GM21723 (cell line): ENCODE data around the gene GRIK3.

Experiments
- ATAC-seq: cut with Tn5 transposase; IDR thresholded peaks from one replicate; pipeline ENCODE4 v1.9.1; 2021; ENCODE audit warnings: mild to moderate bottlenecking, moderate library complexity; ENCODE audit not compliant: unreplicated experiment

Gene GRIK3

DNA sequence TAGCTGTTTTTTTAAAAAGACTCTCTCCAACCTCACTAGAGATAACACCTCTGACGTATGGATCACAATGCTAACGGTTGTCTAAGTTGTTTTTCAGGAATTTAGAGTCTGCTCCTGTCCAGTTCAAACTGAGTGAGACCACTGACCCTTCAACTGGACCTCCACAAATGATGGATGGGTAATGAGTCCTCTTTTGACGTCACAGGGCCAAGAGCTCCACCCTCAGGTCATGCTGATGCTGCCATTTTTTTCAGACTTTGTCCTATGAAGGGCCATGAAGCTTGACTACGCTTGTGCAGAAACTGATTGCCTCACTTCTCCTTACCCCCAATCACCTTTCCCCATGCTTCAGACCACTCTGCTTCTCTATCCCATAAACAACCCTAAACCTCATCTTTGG is 16.6 kb downstream of the GRIK3 start:
- ATAC-seq = no peak

DNA sequence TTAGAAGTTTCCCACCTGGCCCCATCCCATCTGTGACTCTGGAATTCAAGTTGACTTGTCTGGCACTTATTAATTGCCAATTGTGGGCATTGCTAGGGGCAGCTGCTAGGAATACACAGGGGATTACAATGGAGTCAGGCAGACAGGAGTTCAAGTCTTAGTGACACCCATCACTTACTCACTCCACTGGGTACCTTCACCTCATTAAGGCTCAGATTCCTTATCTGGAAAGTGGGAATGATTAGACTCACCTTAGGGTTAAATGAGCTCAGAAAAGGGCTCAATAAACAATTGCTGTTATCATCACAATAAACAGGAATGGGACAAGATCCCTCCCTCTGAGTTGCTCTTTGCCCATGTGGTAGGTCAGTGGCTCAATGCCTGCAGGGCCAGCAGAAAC is 18.2 kb downstream of the GRIK3 start:
- ATAC-seq = no peak

DNA sequence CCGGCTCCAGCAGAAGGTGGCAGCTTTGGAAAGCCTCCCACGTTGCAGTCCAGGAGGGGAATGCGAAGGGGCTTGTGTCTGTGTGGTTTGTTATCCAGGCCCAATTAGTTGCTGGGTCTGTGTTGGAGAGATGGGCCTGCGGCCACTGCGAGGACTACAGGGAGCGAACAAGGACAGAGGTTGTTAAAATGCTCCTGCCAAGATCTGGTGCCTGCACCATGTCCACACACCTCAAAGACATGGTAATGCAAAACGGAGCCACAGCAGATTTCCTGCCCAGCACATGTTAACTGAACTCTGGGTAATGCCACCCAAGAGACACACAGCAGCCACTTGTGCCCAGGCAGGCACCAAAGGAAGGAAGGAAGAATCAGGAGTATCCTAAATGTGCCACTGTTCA is 18.6 kb downstream of the GRIK3 start:
- ATAC-seq = no peak

DNA sequence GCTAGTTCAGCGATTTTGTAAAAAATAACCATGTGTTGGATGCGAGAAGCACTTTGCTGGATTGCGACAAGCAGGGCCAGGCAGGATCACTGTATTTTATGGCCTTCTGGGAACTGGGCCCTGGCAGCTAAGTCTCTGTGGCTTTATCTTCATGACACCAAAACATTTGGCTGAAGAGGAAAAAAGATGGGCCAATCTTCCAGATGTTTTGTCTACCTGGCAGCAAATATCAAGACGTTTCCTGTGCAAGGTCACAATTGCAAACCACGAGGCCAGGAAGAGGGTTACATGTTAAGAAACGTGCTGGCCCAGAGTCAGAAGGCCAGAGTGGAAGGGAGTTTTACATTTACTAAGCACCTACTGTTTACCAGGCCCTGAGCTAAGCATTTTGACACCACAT is 22.1 kb downstream of the GRIK3 start:
- no peak for ATAC-seq

DNA sequence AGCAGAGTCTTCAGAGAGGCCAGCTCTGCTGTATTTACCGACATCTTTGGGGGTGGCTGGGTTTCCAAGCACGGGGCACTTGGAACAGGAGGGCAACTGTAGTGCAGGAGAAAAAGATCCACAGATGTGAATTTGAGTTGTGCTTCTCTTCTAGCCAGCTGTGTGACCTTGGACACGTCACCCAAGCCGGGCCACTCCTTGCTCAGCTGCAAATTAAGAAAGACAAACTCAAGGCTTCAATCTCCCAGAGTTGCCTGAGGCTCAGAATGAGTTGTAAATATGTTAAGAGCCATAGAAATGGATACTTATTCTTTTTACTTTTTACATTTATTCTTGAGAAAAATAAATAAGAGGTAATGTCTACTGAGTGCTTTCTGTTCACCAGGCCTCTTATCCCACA is 24.3 kb downstream of the GRIK3 start:
- no peak for ATAC-seq

DNA sequence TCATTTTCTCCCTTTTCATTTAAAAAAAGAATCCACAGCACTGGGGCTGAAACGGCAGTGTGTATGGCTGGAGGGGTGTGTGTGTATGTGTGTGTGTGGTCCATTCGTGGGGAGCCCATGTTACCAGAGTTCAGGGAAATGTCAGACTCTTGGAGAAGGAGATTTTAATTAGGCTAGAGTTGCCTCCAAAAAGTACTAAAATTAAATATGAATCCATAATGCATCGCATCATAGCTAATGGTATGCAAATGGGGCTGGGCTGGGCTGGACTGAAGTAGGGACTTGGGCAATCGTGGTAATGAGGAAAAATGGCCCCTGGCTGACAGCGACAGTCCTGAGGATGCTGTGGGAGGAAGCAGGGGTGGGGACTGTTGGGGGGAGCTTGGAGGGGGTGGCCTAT is 24.8 kb downstream of the GRIK3 start:
- ATAC-seq = no peak

DNA sequence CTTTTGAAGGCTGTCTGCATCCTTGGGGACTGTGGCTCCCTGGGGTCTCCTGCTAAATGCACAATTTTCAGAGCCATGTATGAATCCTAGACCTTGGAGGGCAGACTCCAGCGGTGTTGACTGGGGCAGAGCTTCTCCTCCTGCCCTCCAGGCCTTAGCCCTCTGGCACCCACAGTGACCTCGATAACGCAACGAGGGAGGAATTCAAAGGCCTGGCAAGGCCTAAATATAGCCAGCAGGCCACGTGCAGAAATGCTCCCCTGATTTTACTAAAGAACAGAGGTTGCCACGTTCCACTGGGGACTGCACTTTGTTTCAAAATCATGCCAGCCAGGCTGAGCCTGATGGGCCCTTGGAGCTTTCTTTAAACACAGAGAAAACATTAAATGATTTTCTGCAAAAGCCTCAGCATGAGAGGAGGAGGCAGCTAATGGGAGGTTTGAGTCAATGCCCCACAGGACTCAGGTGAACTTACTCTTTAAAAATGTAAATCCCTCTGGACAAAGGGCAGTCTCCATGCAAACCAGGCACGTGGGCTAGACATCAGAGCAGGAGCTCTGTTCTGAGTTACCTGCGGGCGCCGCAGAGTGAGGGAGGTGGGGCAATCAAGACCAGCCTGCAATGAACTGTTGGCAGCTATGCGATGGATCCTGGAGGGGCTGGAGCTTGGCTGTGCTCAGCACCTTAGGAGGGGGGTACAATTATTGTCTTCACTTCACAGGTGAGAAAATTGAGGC is 28.0 kb downstream of the GRIK3 start:
- no peak for ATAC-seq

DNA sequence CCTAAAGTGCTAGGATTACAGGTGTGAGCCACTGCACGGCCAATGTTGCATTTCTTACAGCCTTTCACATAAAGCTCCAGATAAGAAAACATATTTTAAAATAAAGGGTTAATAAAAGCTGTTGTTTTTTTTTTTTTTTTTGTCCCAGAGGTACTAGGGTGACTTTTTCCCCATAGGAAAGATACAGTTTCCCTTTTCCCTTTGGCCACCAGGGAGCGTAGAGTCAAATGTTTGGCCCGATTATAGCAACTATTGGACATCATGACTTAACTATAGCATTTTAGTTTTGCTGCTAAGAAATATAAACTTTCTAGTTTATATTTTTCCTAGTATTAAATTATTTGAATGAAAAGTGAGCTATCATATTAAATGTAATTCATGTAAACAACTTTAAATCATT is 31.4 kb downstream of the GRIK3 start:
- no peak for ATAC-seq

DNA sequence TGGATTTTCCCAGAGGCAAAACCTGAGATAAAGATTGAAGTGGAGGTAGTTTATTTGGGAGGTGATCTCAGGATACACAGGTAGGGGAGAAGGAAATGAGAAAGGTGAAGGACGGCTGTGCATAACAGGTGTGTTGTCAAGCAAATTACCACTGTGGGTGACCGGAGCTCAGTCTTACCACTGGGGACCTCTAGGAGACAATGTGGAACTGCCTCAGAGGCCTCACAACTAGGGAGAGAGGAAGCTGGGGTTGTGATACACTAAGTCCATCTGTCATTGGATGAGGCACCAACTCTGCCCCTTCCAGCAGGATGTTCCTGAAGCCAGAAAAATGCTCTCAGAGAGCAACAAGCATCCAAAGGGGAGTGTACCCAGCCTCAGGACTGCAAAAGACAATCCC is 32.6 kb downstream of the GRIK3 start:
- ATAC-seq = no peak

DNA sequence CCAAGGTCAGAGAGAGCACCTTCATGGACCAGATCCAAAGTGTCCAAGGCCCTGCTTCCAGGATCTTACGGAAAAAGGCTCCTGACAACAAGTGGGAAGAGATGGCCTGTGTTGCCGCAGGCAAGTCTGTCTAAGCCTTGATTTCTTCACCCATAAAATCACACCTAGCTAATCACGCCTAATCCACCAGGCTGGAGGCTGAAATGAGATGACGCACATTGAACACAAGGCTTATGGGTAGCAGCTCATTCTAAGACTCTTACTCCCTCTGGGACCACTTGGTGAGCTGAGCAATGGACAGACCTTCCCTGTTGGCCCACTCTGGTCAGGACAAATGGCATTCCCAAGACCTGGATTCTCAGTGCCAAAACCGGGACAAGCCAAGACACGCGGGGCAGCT is 38.2 kb downstream of the GRIK3 start:
- ATAC-seq = no peak

DNA sequence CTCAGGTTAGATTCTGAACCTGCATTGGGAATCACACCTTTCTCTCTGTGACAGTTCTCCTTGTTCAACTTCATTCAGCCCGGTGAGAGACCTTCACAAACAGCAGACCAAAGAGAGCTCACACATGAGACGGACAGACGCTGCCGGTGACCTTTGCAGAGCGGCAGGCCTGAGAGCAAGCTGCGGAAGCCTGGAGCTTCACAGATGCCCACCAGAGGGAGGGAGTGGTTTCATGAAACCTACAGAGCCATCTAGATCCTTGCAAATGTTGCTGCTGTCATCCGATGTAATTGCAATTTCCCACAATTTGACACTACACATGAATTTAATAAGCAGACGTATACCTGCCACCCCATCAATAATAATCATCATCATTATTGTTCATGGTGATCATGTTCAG is 39.4 kb downstream of the GRIK3 start:
- ATAC-seq = no peak

DNA sequence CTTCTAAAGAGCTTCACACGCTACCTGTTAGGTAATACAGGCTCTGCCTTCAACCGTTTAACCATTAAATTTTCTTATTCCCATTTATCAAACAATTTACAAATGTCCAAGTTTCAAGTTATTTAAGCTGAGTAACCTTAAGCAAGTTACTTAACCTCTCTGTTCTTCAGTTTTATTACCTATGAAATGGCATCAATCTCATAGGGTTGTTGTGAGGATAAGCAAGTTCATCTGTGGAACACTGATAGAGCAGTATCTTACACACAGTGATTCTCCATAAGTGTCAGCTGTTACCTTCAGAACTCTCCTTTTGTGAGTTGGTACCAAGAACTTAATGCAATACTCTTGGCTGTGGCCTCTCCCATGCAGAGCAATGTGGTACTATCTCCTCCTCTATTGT is 40.0 kb downstream of the GRIK3 start:
- ATAC-seq = no peak

DNA sequence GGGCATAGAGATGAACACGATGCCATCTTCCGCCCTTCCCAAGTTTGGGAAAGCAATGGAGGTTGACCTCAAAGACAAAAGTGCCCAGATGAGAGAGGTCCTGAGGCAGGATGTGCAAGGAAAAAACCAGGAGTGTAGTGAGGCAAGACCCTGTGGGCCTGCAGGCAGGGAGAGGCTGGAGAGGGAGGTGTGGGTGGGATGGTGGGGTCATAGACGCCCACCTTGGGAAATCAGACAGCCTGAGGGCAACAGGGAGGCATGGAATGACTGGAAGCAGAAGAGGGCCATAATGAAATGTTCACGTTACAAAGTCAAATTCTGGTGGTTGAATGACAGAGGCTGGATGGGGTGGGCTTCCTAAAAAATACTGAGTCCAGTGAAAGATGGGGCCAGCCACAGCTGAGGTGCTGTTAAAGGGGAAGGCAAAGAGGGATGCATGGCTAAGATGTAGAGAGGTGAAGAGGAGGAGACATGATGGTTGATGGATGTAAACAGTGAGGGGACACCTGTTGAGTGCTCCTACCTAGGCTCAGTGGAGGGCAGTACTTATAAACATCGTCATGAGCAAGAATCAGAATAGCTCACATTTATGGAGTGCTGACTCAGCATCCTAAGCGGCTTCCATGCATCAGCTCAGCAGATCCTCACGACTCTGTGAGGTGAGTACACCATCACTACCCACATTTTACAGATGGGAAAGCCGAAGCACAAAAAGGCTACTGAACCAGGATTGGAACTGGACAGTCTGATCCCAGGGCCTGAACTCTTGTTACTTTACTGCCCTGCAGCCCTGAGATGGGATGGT is 42.0 kb downstream of the GRIK3 start:
- no peak for ATAC-seq

DNA sequence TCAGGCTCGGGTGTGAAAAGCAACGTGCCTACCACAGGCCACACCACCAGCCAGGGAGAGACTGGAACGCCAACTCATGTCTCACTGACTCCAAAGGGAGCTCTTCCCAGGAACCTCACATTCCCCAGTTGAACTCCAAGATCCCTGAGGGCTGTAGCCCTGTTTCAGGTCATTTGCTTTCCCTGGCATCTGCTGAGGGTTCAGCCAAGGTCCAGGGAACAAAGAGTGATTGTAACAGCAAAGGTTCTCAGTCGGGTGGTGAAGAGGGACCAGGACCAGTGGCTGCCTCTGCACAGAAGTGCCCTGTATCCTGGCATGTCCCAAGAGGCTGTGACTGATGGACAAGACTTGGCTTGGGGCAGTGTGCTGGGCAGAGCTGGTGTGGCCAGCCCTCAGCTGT is 42.8 kb downstream of the GRIK3 start:
- no peak for ATAC-seq

DNA sequence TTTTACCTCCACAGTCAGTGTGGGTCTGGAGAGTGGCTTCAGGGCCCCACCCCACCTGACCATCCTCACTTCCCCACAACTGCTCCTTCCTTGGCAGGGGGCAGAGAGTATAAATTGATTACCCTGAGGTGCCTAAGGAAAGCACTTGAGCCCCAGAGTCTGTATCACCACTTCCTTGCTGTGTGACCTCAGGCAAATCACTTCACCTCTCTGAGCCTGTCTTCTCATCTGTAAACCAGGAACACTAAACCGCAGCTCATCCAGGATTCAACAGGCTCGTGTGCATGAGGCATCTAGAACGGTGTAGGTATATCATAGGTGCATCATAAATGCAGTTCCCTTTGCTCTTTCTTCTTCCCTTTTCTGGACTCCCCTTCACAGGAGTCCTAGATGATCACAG is 43.4 kb downstream of the GRIK3 start:
- no peak for ATAC-seq

DNA sequence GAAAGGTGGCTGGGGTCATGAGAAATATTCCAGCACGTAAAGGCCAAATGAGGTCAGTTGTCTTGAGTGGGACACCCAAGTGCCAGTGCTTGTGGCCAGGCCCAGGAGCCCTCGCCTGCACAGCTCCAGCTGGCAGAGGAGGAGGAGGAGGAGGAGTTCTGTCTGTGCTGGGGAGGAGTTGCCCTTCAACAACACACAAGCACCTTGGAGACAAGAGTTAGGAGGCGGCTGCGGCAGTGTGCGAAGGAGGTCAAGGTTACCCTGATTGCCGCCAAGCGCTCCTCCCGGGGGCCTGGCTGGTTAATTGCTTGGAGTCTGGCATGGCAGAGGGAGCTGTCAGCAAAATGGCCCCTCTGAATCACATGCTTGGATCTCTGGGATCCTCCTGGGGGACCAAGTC is 45.1 kb downstream of the GRIK3 start:
- ATAC-seq = no peak

DNA sequence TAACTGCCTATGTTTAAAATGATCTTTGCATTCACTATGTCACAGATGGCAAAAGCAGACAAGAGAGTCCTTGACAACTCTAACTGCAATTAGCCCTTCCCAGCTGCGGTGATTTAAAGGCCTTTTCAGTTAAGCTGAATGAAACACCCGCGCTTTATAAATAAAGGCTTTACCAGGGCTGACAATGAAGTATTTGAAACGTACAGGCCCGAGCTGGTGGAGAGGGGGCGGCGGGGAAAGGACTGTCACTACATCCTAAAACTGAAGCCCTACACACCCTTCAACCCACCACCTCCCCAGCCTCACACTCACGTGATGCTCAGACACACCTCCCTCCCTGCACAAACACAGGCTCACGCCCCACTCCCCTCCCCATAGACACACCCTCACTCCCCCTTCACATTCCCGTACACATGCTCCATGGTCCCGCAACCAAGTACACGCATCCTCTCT is 45.5 kb downstream of the GRIK3 start:
- ATAC-seq = no peak

DNA sequence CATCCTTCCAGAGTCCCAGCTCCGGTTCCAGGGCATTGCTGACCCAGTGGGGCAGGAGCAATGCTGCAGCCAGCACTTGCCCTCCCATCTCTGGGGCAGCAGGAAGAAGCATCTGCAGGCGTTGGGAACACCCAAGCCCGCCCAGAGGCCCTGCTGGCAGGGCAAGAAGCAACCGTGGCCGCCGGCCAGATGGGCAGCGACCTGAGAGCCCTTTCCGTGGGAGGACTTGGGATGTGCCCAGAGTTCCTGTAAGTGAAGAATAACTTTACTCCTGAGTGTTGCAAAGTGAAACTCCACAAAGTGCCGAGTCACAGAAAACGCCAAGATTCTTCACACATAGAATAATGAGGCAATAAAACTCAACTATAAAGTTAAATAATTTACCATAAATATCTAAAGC is 46.0 kb downstream of the GRIK3 start:
- ATAC-seq = no peak

DNA sequence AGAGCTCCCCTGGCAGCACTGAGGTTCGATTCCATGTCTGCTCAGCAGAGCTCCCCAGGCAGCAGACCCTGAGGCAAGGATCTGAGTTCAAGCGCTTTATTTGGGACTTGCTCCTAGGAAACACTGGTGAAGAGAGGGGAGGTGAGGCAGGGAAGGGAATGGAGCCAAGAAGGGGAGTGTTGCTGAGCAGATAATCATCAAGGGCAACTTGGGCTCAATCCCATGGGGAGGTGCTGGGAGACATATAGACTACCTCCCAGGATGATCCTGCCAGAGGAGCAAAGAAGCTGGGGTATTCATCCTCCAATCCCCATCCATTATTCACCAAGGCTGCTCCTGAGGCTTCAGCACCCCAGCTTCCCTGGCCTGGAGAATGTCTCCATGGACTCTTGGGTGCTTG is 47.0 kb downstream of the GRIK3 start:
- no peak for ATAC-seq

DNA sequence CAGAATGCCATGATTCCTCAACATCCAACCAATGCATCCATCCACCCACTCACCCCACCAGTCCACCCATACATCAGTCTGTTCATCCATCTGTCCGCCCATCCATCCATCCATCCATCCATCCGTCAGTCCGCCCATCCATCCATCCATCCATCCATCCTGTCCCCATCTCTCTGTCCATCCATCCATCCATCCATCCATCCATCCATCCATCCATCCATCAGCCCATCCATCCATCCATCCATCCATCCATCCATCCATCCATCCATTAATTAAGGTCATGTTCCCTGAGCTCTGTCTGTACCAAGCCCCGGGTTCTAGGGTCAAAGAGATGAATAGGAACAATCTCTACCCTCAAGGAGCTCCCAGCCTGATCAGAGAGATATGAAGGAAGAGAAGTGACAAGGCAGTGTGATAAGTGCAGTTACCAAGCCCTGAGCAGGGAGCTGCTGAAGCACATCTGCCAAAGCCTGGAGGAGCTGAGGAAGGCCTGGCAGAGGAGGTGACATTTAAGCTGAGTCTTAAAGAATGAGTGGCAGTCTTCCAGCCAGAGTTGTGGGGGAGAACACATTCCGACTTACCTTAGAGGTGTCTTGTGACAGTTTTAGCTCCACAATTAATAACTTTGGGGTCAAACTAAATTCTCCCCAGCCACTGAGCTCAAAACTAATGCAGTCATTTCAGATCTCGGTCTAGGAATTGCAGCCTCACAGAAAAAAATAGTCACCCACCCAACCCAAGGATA is 47.9 kb downstream of the GRIK3 start:
- no peak for ATAC-seq

DNA sequence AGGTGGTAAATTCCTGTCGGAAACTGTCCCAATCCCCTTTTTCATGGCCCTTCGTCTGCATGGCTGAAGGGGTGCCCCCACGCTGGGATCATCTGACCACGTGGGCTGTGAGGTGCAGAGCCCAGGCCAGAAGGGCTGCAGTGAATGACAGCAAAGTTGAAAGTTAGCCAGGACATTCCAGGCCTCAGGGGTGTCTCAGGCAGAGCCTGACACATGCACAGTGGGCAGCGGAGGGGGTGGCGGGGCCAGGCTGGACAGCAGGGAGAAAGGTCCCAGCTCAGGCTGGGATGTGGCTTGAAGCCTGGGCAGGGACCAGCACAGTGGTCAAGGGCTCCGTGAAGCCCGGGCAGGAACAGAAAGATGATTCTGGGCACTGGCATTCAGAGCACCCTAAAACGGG is 49.6 kb downstream of the GRIK3 start:
- ATAC-seq = no peak

DNA sequence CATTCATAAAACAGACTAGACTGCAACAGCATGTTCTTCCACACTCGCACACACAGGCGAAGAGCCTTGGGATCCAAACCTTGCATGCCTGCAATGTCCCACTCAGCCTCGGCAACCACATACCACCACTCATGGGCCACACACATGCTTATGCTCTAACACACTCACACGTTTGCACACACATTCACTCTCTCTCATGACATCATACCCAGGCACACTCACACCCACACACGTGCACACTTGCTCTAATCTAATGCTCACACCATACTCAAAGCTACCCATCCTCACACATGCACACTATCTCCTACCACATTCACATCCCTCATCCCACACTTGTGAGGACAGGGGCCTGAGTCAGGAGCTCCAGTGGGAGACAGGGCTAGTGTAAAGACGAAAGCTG is 50.3 kb downstream of the GRIK3 start:
- ATAC-seq = no peak
